Colonic mucosa (tissue), 4 donors: ENCODE results near the gene PAIP2. TPM values are rescaled to one million over a fixed set of nuclear protein-coding genes. Genes with fewer than 3 reads are reported as not detected.
A peak's percentile ranks its signal among the peaks of the same experiment; 100 is the strongest.

Experiments used
- DNase-seq: peaks from one replicate; pipeline ENCODE4 v3.0.0-alpha.2; 2020
- H3K27ac ChIP-seq: fragments of 200-600 bp; one replicate; pipeline ENCODE4 v1.8.0; 2021
- H3K27me3 ChIP-seq: fragments of 200-600 bp; one replicate; pipeline ENCODE4 v1.8.0; 2021
- H3K36me3 ChIP-seq: fragments of 200-600 bp; one replicate; pipeline ENCODE4 v1.8.0; 2021
- H3K4me1 ChIP-seq: fragments of 200-600 bp; one replicate; pipeline ENCODE4 v1.8.0; 2021; ENCODE audit warnings: mild to moderate bottlenecking
- H3K4me3 ChIP-seq: fragments of 200-600 bp; one replicate; pipeline ENCODE4 v1.8.0; 2021
- H3K9ac ChIP-seq, 2 donors: one replicate each; pipeline ENCODE4 v1.7.0; 2013; ENCODE audit warnings: control low read depth in 2 of 2, low read depth in 2 of 2, low read length in 2 of 2
- H3K9me3 ChIP-seq: fragments of 200-600 bp; one replicate; pipeline ENCODE4 v1.8.0; 2021
- CTCF ChIP-seq: fragments of 200-600 bp; IDR thresholded peaks from one replicate; pipeline ENCODE4 v1.8.0; 2022; ENCODE audit warnings: antibody characterized with exemption, mild to moderate bottlenecking
- intact Hi-C: fragments of 100-400 bp; cut with DNase I; formaldehyde crosslinking; loops from one replicate; pipeline ENCODE4 v1.14.1; 2022
- total RNA-seq, 2 donors: library from RNA; stranded (reverse); fragmentation: NEBNext Ultra II Directional in 1 of 2; extraction: Animal tissue kit (Norgen Biotek cat#: 25700) in 1 of 2; gene quantifications; one replicate each; pipeline ENCODE4 v1.2.1, GENCODE V29; 2021
- donor health status: healthy.
- donor health status: DM: no; HTN: no; CAD: no.
- donor health status: DM: no; HTN: no; CAD: no.

PAIP2 gene
- total RNA-seq, 2 donors from 2014 or later, result 39.4 to 49.7 TPM

GRCh38 chr5:139378941-139379361 lies 37.3 kb downstream of the PAIP2 start:
- Histone ChIP-seq H3K9me3 (no peaks in the 10 kb centered on the region), H3K27ac (no peak overlapping the region), H3K4me1 (peaks cover under 1% of the 10 kb centered on the region), H3K4me3 (no peak overlapping the region), H3K36me3 (no peaks in the 10 kb centered on the region), H3K27me3 (no peaks in the 10 kb centered on the region), H3K9ac (no peak overlapping the region)
- no peak for TF ChIP-seq CTCF
- intact Hi-C loops, result no loop called here
- no peak for DNase-seq

GRCh38 chr5:139379626-139380449 lies 38.2 kb downstream of the PAIP2 start:
- Histone ChIP-seq H3K27ac (no peak overlapping the region), H3K9me3 (no peaks in the 10 kb centered on the region), H3K36me3 (no peaks in the 10 kb centered on the region), H3K4me1 (peaks cover 7% of the 10 kb centered on the region), H3K9ac (no peak overlapping the region), H3K4me3 (no peak overlapping the region), H3K27me3 (no peaks in the 10 kb centered on the region)
- DNase-seq, result no peak
- intact Hi-C loops, result no loop called here
- TF ChIP-seq CTCF, result no peak

- H3K9ac ChIP-seq, result peak overlapping the region in 1 of 2 donors; percentile 40
- intact Hi-C loops, result no loop called here
- H3K27ac ChIP-seq, result no peak overlapping the region
- no peak overlapping the region for H3K4me3 ChIP-seq
- no peaks in the 10 kb centered on the region for H3K9me3 ChIP-seq
- DNase-seq, result no peak
- TF ChIP-seq CTCF, result no peak
- peaks cover 9% of the 10 kb centered on the region for H3K4me1 ChIP-seq
- no peaks in the 10 kb centered on the region for H3K36me3 ChIP-seq
- H3K27me3 ChIP-seq, result no peaks in the 10 kb centered on the region
Measured at GRCh38 chr5:139381837-139382761, 40.4 kb downstream of the PAIP2 start.

- H3K9ac ChIP-seq, result peak overlapping the region in 1 of 2 donors; percentile 40
- H3K27me3 ChIP-seq, result no peaks in the 10 kb centered on the region
- H3K36me3 ChIP-seq, result no peaks in the 10 kb centered on the region
- intact Hi-C loops, result no loop called here
- no peak overlapping the region for H3K4me3 ChIP-seq
- peaks cover 13% of the 10 kb centered on the region for H3K4me1 ChIP-seq
- H3K27ac ChIP-seq, result no peak overlapping the region
- DNase-seq, result no peak
- no peak for TF ChIP-seq CTCF
- H3K9me3 ChIP-seq, result no peaks in the 10 kb centered on the region
Measured at GRCh38 chr5:139382807-139383206, 41.2 kb downstream of the PAIP2 start.

GRCh38 chr5:139383275-139383992 lies 41.8 kb downstream of the PAIP2 start, which contains the start of gene SLC23A1:
TSS of gene SLC23A1 (minus strand) at chr5:139383297. CDS start at chr5:139383253, 44 bp downstream.
- H3K36me3 ChIP-seq, result no peaks in the 10 kb centered on the region
- no peaks in the 10 kb centered on the region for H3K27me3 ChIP-seq
- H3K4me3 ChIP-seq, result no peak within 1 kb of the TSS
- H3K4me1 ChIP-seq, result peaks cover 16% of the 10 kb centered on the region
- peak within 1 kb of the TSS; percentile 12 for H3K27ac ChIP-seq
- intact Hi-C loops, result no loop called here
- no peaks in the 10 kb centered on the region for H3K9me3 ChIP-seq
- no peak for TF ChIP-seq CTCF
- DNase-seq, result peak; percentile 85
- H3K9ac ChIP-seq, result peak within 1 kb of the TSS; percentile 8 to 63
